Measurements from ENCODE around the gene MEPE.

DNA sequence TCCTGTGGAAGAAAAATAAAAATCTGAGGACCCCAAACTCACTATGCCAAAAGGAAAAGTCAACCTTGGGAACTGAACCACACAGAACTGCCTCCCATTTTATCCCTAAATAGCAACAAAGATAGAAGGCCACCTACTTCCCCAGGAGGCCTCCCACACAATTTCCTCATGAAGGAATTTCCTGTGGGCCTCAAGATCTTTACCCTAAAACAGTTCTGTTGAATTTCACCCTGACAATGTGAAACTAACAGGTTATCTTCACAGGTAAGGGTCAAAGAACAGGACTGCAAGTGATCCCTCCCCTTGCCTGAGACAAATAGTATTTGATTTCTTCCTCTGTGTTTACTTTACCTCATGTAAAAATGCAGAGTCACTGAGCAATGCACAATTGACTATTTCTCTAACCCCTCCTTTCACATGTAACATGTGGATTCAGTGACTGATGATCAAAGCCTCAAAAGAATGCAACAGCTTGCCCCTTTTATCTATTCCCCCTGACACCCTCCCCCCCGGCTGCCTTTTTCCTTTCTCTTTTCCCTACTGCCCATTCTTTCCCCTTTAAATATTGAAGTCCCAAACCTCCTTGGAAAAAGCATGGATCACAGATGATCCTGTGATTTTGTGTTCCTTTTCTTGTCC, 33.3 kb downstream of the MEPE start:
- TF ChIP-seq EZH2phosphoT487 (IDR thresholded peaks at IDR 0.05), result no peak
- TF ChIP-seq, protein P1, sequence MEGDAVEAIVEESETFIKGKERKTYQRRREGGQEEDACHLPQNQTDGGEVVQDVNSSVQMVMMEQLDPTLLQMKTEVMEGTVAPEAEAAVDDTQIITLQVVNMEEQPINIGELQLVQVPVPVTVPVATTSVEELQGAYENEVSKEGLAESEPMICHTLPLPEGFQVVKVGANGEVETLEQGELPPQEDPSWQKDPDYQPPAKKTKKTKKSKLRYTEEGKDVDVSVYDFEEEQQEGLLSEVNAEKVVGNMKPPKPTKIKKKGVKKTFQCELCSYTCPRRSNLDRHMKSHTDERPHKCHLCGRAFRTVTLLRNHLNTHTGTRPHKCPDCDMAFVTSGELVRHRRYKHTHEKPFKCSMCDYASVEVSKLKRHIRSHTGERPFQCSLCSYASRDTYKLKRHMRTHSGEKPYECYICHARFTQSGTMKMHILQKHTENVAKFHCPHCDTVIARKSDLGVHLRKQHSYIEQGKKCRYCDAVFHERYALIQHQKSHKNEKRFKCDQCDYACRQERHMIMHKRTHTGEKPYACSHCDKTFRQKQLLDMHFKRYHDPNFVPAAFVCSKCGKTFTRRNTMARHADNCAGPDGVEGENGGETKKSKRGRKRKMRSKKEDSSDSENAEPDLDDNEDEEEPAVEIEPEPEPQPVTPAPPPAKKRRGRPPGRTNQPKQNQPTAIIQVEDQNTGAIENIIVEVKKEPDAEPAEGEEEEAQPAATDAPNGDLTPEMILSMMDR (IDR thresholded peaks at IDR 0.05), result no peak
- no peak for TF ChIP-seq EZH2 (IDR thresholded peaks at IDR 0.05)
